Gastrocnemius medialis (tissue), 4 donors: Measurements from ENCODE around the gene ZFP62. TPM values are rescaled to one million over a fixed set of nuclear protein-coding genes. Genes with fewer than 3 reads are reported as not detected.

Experiments
- ATAC-seq, 2 donors: fragments of 150-250 bp; one replicate each; pipeline ENCODE4 v1.9.1; 2016
- DNase-seq, 2 donors: peaks; one replicate each; pipeline ENCODE4 v3.0.0-alpha.2; 2019
- H3K27ac ChIP-seq, 4 donors: fragments of 200-600 bp; sonication (generic); 1 replicate in 1 of 4; 2 replicates in 3 of 4; pipeline ENCODE4 v1.5.1; 2016 to 2018; ENCODE audit warnings: mild to moderate bottlenecking in 2 of 4, moderate library complexity in 1 of 4
- H3K27me3 ChIP-seq, 3 donors: fragments of 200-600 bp; sonication (generic) in 2 of 3; 1 replicate in 1 of 3; 2 replicates in 2 of 3; pipeline versions ENCODE4 v1.5.1 to v1.6.0; 2016 to 2019; ENCODE audit warnings: mild to moderate bottlenecking in 1 of 3, moderate library complexity in 1 of 3
- H3K36me3 ChIP-seq, 2 donors: fragments of 200-600 bp; sonication (generic) in 1 of 2; one replicate each; pipeline ENCODE4 v1.5.1; 2017 to 2018
- H3K4me1 ChIP-seq, 2 donors: fragments of 200-600 bp; sonication (generic) in 1 of 2; one replicate each; pipeline ENCODE4 v1.5.1; 2016 to 2017; ENCODE audit warnings: mild to moderate bottlenecking in 2 of 2
- H3K4me3 ChIP-seq, 4 donors: fragments of 200-600 bp; sonication (generic) in 3 of 4; 1 replicate in 1 of 4; 2 replicates in 3 of 4; pipeline ENCODE4 v1.5.1; 2016 to 2019; ENCODE audit warnings: mild to moderate bottlenecking in 2 of 4
- H3K9me3 ChIP-seq, 3 donors: fragments of 200-600 bp; sonication (generic) in 2 of 3; 1 replicate in 1 of 3; 2 replicates in 2 of 3; pipeline ENCODE4 v1.5.1; 2016 to 2019
- CTCF ChIP-seq, 5 experiments: fragments of 450-650 bp in 3 of 5; fragments of 200-600 bp in 2 of 5; sonication (generic) in 2 of 5; IDR thresholded peaks in 4 of 5; conservative IDR thresholded peaks in 1 of 5; 1 replicate in 4 of 5; 2 replicates in 1 of 5; pipeline ENCODE4 v1.5.1; 2016 to 2019; ENCODE audit warnings: antibody characterized with exemption in 5 of 5, mild to moderate bottlenecking in 3 of 5, moderate library complexity in 3 of 5
- POLR2A ChIP-seq, 2 donors: fragments of 450-650 bp; IDR thresholded peaks; one replicate each; pipeline ENCODE4 v1.6.1; 2017; ENCODE audit warnings: antibody characterized with exemption in 2 of 2, mild to moderate bottlenecking in 2 of 2, moderate library complexity in 2 of 2
- in situ Hi-C, 4 donors: fragments of 200-750 bp; cut with MboI; loops; one replicate each; pipeline versions ENCODE4 v1.15.0 to v1.8.0; 2017; ENCODE audit warnings: low sequenced_read_pairs in 4 of 4
- intact Hi-C: fragments of 100-400 bp; cut with DNase I; formaldehyde crosslinking; loops from one replicate; pipeline ENCODE4 v1.15.1; 2023; ENCODE audit warnings: low total_unique reads
- total RNA-seq, 4 donors: library from RNA; depleted of rRNA; stranded (reverse); fragments of >200 nt; gene quantifications; one replicate each; pipeline versions ENCODE4 v1.1.0 to v1.2.3, GENCODE V29; 2016

Gene ZFP62
- total RNA-seq, 4 donors from 2014 or later: 8.9 to 14.7 (median 10.2) TPM

- DNase-seq (no peak), ATAC-seq (no peak)
- Histone ChIP-seq H3K4me3 (peak overlapping the region; percentile 74 to 94 (median 79)), H3K9me3 (no peaks in the 10 kb centered on the region), H3K27ac (peak overlapping the region; percentile 94 to 100 (median 100)), H3K4me1 (peaks cover 59 to 71% of the 10 kb centered on the region in 2 donors), H3K36me3 (no peaks in the 10 kb centered on the region), H3K27me3 (no peaks in the 10 kb centered on the region)
- intact Hi-C loops: loop anchor here (2.0 kb wide), 1 partner anchor 380 kb away; no protein-coding TSS in a partner anchor
- TF ChIP-seq CTCF (IDR thresholded peaks at IDR 0.05 in 4 of 5, conservative IDR thresholded peaks at IDR 0.05 in 1 of 5) (no peak), POLR2A (IDR thresholded peaks at IDR 0.05) (no peak)
- in situ Hi-C loops: no loop called here
These were observed 52.5 kb downstream of the ZFP62 start for GRCh38 chr5:180808461-180809000.

GRCh38 chr5:180807654-180808414, 53.2 kb downstream of the ZFP62 start:
- intact Hi-C loops: loop anchor here (2.0 kb wide), 1 partner anchor 381 kb away; no protein-coding TSS in a partner anchor
- Histone ChIP-seq H3K4me3 (peak overlapping the region in 2 of 4 donors; percentile 79 to 94), H3K27me3 (no peaks in the 10 kb centered on the region), H3K36me3 (no peaks in the 10 kb centered on the region), H3K4me1 (peaks cover 66 to 77% of the 10 kb centered on the region in 2 donors), H3K9me3 (no peaks in the 10 kb centered on the region), H3K27ac (peak overlapping the region; percentile 94 to 100 (median 100))
- ATAC-seq (no peak), DNase-seq (no peak)
- TF ChIP-seq POLR2A (IDR thresholded peaks at IDR 0.05) (no peak), CTCF (IDR thresholded peaks at IDR 0.05 in 4 of 5, conservative IDR thresholded peaks at IDR 0.05 in 1 of 5) (no peak)
- in situ Hi-C loops: no loop called here

- Histone ChIP-seq H3K4me1 (peaks cover 66 to 76% of the 10 kb centered on the region in 2 donors), H3K36me3 (no peaks in the 10 kb centered on the region), H3K27me3 (no peaks in the 10 kb centered on the region), H3K27ac (peak overlapping the region; percentile 94 to 100 (median 100)), H3K4me3 (peak overlapping the region in 1 of 4 donors; percentile 34), H3K9me3 (no peaks in the 10 kb centered on the region)
- intact Hi-C loops (no loop called here), in situ Hi-C loops (no loop called here)
- TF ChIP-seq CTCF (IDR thresholded peaks at IDR 0.05 in 4 of 5, conservative IDR thresholded peaks at IDR 0.05 in 1 of 5) (no peak), POLR2A (IDR thresholded peaks at IDR 0.05) (no peak)
- ATAC-seq (no peak), DNase-seq (no peak)
These were observed 54.0 kb downstream of the ZFP62 start for GRCh38 chr5:180807046-180807445.

GRCh38 chr5:180806351-180807011, 54.6 kb downstream of the ZFP62 start:
- H3K4me1 ChIP-seq: peaks cover 65 to 76% of the 10 kb centered on the region in 2 donors
- peak in 1 of 2 donors; percentile 79 for DNase-seq
- H3K36me3 ChIP-seq: no peaks in the 10 kb centered on the region
- H3K4me3 ChIP-seq: peak overlapping the region in 2 of 4 donors; percentile 2 to 34
- H3K27ac ChIP-seq: peak overlapping the region; percentile 94 to 100 (median 100)
- no peaks in the 10 kb centered on the region for H3K9me3 ChIP-seq
- no peaks in the 10 kb centered on the region for H3K27me3 ChIP-seq
- in situ Hi-C loops: no loop called here
- intact Hi-C loops: no loop called here
- peak in 1 of 2 donors; percentile 7 for TF ChIP-seq POLR2A (IDR thresholded peaks at IDR 0.05)
- TF ChIP-seq CTCF (IDR thresholded peaks at IDR 0.05 in 4 of 5, conservative IDR thresholded peaks at IDR 0.05 in 1 of 5): no peak
- peak in 1 of 2 donors; percentile 1 for ATAC-seq
